ENCODE measurements around the gene CYP27C1. TPM values are rescaled to one million over a fixed set of nuclear protein-coding genes. Genes with fewer than 3 reads are reported as not detected.

The CYP27C1 gene
- total RNA-seq, 1 donor from 2014 or later, result 5.1 TPM

DNA sequence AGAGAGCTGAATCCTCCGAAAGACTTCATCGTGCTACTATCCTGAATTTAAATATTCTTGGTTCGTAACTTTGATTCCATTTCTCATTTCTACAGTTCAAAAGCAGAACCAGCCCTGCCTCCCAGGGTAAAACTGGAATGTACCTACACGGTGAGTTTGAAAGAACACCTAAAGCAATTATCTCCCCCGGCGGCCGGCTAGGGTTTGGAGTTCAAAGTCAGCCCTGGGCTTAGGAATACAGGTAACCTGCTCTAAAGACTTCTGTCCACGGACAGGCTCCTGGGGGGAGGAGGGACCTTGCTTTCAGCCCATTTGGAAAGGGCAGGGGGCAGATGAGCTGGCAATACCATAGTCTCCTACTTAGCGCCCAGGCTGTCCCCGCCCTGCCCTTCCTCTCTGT lies 32.3 kb downstream of the CYP27C1 start:
- H3K4me1 Mint-ChIP-seq (ENCODE audit: unreplicated experiment), result no peaks in the 10 kb centered on the region
- DNase-seq (ENCODE audit: extremely low spot score, unreplicated experiment), result peak; percentile 45
- H3K36me3 Mint-ChIP-seq, result peaks cover 3% of the 10 kb centered on the region
- peaks cover 6% of the 10 kb centered on the region for H3K9me3 Mint-ChIP-seq
- H3K27ac Mint-ChIP-seq, result no peak overlapping the region
- H3K4me3 Mint-ChIP-seq, result no peak overlapping the region
- H3K27me3 Mint-ChIP-seq, result no peaks in the 10 kb centered on the region
- TF ChIP-seq, protein P1, sequence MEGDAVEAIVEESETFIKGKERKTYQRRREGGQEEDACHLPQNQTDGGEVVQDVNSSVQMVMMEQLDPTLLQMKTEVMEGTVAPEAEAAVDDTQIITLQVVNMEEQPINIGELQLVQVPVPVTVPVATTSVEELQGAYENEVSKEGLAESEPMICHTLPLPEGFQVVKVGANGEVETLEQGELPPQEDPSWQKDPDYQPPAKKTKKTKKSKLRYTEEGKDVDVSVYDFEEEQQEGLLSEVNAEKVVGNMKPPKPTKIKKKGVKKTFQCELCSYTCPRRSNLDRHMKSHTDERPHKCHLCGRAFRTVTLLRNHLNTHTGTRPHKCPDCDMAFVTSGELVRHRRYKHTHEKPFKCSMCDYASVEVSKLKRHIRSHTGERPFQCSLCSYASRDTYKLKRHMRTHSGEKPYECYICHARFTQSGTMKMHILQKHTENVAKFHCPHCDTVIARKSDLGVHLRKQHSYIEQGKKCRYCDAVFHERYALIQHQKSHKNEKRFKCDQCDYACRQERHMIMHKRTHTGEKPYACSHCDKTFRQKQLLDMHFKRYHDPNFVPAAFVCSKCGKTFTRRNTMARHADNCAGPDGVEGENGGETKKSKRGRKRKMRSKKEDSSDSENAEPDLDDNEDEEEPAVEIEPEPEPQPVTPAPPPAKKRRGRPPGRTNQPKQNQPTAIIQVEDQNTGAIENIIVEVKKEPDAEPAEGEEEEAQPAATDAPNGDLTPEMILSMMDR (conservative IDR thresholded peaks at IDR 0.05), result no peak

DNA sequence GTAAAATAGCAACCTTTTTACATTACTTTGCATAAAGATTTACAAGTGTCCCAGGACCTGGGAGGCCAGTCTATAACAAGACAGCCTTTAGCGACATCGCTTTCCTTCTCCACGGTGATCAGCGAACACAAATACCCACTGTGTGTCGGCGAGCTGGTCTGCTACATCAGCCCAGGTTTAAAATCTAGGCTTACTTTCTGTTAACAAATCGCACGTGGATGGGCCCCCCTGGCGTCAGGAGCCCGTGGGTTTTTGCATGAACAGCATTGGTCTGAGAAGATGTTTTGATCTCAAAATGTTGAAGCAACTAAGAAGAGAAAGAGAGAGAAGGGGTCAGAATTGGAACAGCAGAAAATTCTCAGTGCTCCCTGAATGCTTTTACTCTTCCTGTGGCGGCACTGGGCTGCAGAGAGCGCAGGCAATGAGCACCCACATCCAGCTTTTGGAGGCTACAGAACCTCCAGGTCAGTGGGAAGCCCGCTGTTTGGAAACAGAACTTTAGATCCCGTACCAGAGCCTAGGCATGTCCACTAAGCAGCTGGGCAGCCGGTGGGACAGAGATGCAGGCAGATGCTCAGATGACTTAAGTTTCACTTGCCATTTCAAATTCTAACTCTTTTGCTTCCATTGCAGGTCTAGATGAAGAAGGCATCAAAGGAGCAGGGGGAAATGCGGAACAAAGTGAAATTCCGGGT lies 32.9 kb downstream of the CYP27C1 start:
- H3K36me3 Mint-ChIP-seq, result peaks cover 3% of the 10 kb centered on the region
- TF ChIP-seq, protein P1 (conservative IDR thresholded peaks at IDR 0.05), result no peak
- no peak overlapping the region for H3K27ac Mint-ChIP-seq
- H3K27me3 Mint-ChIP-seq, result no peaks in the 10 kb centered on the region
- no peak overlapping the region for H3K4me3 Mint-ChIP-seq
- peak; percentile 40 for DNase-seq (ENCODE audit: extremely low spot score, unreplicated experiment)
- H3K4me1 Mint-ChIP-seq (ENCODE audit: unreplicated experiment), result no peaks in the 10 kb centered on the region
- H3K9me3 Mint-ChIP-seq, result peaks cover 6% of the 10 kb centered on the region

DNA sequence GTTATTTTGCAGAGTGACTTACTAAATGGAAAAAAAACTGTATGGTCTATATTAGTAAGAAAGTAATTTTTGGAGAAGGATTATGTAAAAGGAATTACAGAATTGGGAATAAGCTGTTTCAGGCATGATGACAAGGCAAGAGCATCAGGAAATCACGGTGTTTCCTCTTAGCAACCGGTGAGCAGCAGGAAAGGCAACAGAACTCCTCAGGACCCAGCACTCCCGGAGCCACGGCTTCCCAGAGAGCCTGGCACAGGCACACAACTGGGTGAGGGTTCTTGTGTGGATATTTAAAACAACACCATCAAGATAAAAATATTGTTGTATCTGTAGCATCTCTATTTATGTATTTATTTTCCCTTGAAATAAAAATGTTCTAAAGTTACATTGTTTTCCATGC lies 34.4 kb downstream of the CYP27C1 start:
- no peak for DNase-seq (ENCODE audit: extremely low spot score, unreplicated experiment)
- Mint-ChIP-seq H3K27me3 (no peaks in the 10 kb centered on the region), H3K4me1 (ENCODE audit: unreplicated experiment) (no peaks in the 10 kb centered on the region), H3K9me3 (peaks cover 7% of the 10 kb centered on the region), H3K36me3 (peaks cover 3% of the 10 kb centered on the region), H3K27ac (no peak overlapping the region), H3K4me3 (no peak overlapping the region)
- TF ChIP-seq, protein P1 (conservative IDR thresholded peaks at IDR 0.05), result no peak

DNA sequence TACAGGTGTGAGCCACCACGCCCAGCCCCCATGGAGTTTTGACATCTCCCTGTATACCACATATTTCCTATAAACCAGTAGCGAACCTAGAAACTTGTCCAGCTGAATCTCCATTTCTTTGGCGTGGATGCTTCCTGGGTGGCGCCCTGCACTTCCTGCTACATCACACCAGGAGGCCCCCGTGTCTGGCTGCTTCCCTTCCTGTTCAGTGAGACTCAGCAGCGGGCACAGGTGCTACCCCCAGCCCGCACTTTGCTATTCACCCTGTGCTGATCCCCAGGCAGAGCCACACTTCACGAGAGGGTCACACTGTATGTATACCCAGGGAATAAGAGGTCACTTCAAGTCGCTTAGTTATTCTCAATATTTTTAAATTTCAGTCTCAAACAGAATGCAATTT lies 35.0 kb downstream of the CYP27C1 start:
- TF ChIP-seq, protein P1 (conservative IDR thresholded peaks at IDR 0.05), result no peak
- Mint-ChIP-seq H3K36me3 (peaks cover 3% of the 10 kb centered on the region), H3K27ac (no peak overlapping the region), H3K27me3 (no peaks in the 10 kb centered on the region), H3K4me3 (no peak overlapping the region), H3K9me3 (peaks cover 10% of the 10 kb centered on the region), H3K4me1 (ENCODE audit: unreplicated experiment) (no peaks in the 10 kb centered on the region)
- DNase-seq (ENCODE audit: extremely low spot score, unreplicated experiment), result no peak

DNA sequence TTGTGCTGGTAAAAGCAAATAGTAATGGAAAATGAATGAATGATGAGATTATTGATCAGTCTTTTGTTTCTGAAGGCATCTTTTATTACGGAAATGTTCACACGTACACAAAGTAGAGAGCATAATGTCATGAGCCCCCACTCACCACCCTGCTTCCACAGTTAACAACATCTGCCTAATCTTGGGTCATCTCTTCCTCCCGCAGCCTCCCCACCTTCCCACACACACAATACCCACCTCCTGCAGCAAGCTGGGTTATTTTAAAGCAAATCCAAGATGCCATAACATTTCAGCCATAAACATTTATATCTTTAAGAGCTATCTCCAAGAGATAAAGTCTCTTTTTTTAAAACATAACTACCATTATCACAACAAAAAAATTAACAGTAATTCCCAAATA lies 36.3 kb downstream of the CYP27C1 start:
- Mint-ChIP-seq H3K4me3 (no peak overlapping the region), H3K27ac (no peak overlapping the region)

More for the DNA sequence above, 36.3 kb downstream of the CYP27C1 start:
- no peaks in the 10 kb centered on the region for H3K27me3 Mint-ChIP-seq
- H3K4me1 Mint-ChIP-seq (ENCODE audit: unreplicated experiment), result no peaks in the 10 kb centered on the region
- no peaks in the 10 kb centered on the region for H3K36me3 Mint-ChIP-seq
- H3K9me3 Mint-ChIP-seq, result peaks cover 10% of the 10 kb centered on the region
- TF ChIP-seq, protein P1 (conservative IDR thresholded peaks at IDR 0.05), result no peak
- no peak for DNase-seq (ENCODE audit: extremely low spot score, unreplicated experiment)
